HCT116 (cell line): ENCODE data around the gene DUSP16.

Experiments
- ATF3 ChIP-seq: IDR thresholded peaks from 2 replicates; pipeline ENCODE4 v1.6.1; 2012
- EZH2 ChIP-seq: fragments of 200-600 bp; sonication (generic); IDR thresholded peaks from 2 replicates; pipeline ENCODE4 v1.6.1; 2017; ENCODE audit warnings: antibody characterized with exemption, mixed run types
- EZH2phosphoT487 ChIP-seq: fragments of 200-600 bp; IDR thresholded peaks from 2 replicates; pipeline ENCODE4 v1.6.1; 2018; ENCODE audit warnings: antibody characterized with exemption, borderline replicate concordance
- FOSL1 ChIP-seq: IDR thresholded peaks from 2 replicates; pipeline ENCODE4 v1.6.1; 2012; ENCODE audit warnings: low read depth
- POLR2A ChIP-seq: IDR thresholded peaks from 2 replicates; pipeline ENCODE4 v1.7.0; 2011; ENCODE audit warnings: borderline replicate concordance; ENCODE audit not compliant: insufficient read depth, insufficient read length; ENCODE audit errors: extremely low read depth
- POLR2AphosphoS5 ChIP-seq: IDR thresholded peaks from 2 replicates; pipeline ENCODE4 v1.6.1; 2011; ENCODE audit warnings: mild to moderate bottlenecking, low read depth, low read length, moderate library complexity
- RAD21 ChIP-seq: IDR thresholded peaks from 2 replicates; pipeline ENCODE4 v1.6.1; 2012; ENCODE audit warnings: low read depth, mild to moderate bottlenecking
- SP1 ChIP-seq: IDR thresholded peaks from 2 replicates; pipeline ENCODE4 v1.6.1; 2012; ENCODE audit warnings: low read depth
- ZBTB33 ChIP-seq: IDR thresholded peaks from 2 replicates; pipeline ENCODE4 v1.6.1; 2011; ENCODE audit warnings: mild to moderate bottlenecking, low read length, moderate library complexity; ENCODE audit not compliant: insufficient replicate concordance; ENCODE audit errors: extremely low read depth
- ZNF274 ChIP-seq: fragments of 200-500 bp; sonication (Bioruptor generic); IDR thresholded peaks from 2 replicates; pipeline ENCODE4 v1.6.1; 2014; ENCODE audit warnings: mild to moderate bottlenecking, low read depth, low read length, inconsistent platforms
- TF ChIP-seq, protein P1 (sequence below), 3 experiments: fragments of 200-600 bp in 1 of 3; sonication (generic) in 1 of 3; IDR thresholded peaks in 2 of 3; conservative IDR thresholded peaks in 1 of 3; 2 replicates each; pipeline ENCODE4 v1.5.1; 2012 to 2017; ENCODE audit warnings: low read depth in 2 of 3, low read length in 2 of 3, antibody characterized with exemption in 1 of 3, borderline replicate concordance in 1 of 3, control low read depth in 1 of 3, mild to moderate bottlenecking in 1 of 3, mixed read lengths in 1 of 3, mixed run types in 1 of 3, moderate library complexity in 1 of 3; ENCODE audit not compliant: insufficient read depth in 1 of 3
- TF ChIP-seq, protein P2 (sequence below): IDR thresholded peaks from 2 replicates; pipeline ENCODE4 v1.6.1; 2012; ENCODE audit warnings: low read depth
- TF ChIP-seq, protein P3 (sequence below): IDR thresholded peaks from 2 replicates; pipeline ENCODE4 v1.6.1; 2012

- TF ChIP-seq, protein P1, sequence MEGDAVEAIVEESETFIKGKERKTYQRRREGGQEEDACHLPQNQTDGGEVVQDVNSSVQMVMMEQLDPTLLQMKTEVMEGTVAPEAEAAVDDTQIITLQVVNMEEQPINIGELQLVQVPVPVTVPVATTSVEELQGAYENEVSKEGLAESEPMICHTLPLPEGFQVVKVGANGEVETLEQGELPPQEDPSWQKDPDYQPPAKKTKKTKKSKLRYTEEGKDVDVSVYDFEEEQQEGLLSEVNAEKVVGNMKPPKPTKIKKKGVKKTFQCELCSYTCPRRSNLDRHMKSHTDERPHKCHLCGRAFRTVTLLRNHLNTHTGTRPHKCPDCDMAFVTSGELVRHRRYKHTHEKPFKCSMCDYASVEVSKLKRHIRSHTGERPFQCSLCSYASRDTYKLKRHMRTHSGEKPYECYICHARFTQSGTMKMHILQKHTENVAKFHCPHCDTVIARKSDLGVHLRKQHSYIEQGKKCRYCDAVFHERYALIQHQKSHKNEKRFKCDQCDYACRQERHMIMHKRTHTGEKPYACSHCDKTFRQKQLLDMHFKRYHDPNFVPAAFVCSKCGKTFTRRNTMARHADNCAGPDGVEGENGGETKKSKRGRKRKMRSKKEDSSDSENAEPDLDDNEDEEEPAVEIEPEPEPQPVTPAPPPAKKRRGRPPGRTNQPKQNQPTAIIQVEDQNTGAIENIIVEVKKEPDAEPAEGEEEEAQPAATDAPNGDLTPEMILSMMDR (IDR thresholded peaks at IDR 0.05 in 2 of 3, conservative IDR thresholded peaks at IDR 0.05 in 1 of 3; ENCODE audit: borderline replicate concordance in 1 of 3, insufficient read depth in 1 of 3, low read depth in 2 of 3, low read length in 2 of 3), result no peak
- TF ChIP-seq POLR2AphosphoS5, result no peak
- TF ChIP-seq FOSL1, result no peak
- TF ChIP-seq ZBTB33, result no peak
- no peak for TF ChIP-seq POLR2A
- TF ChIP-seq, protein P2, sequence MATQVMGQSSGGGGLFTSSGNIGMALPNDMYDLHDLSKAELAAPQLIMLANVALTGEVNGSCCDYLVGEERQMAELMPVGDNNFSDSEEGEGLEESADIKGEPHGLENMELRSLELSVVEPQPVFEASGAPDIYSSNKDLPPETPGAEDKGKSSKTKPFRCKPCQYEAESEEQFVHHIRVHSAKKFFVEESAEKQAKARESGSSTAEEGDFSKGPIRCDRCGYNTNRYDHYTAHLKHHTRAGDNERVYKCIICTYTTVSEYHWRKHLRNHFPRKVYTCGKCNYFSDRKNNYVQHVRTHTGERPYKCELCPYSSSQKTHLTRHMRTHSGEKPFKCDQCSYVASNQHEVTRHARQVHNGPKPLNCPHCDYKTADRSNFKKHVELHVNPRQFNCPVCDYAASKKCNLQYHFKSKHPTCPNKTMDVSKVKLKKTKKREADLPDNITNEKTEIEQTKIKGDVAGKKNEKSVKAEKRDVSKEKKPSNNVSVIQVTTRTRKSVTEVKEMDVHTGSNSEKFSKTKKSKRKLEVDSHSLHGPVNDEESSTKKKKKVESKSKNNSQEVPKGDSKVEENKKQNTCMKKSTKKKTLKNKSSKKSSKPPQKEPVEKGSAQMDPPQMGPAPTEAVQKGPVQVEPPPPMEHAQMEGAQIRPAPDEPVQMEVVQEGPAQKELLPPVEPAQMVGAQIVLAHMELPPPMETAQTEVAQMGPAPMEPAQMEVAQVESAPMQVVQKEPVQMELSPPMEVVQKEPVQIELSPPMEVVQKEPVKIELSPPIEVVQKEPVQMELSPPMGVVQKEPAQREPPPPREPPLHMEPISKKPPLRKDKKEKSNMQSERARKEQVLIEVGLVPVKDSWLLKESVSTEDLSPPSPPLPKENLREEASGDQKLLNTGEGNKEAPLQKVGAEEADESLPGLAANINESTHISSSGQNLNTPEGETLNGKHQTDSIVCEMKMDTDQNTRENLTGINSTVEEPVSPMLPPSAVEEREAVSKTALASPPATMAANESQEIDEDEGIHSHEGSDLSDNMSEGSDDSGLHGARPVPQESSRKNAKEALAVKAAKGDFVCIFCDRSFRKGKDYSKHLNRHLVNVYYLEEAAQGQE, result no peak
- no peak for TF ChIP-seq ZNF274
- TF ChIP-seq SP1, result no peak
- TF ChIP-seq, protein P3, sequence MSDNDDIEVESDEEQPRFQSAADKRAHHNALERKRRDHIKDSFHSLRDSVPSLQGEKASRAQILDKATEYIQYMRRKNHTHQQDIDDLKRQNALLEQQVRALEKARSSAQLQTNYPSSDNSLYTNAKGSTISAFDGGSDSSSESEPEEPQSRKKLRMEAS, result no peak
- TF ChIP-seq RAD21, result no peak
- no peak for TF ChIP-seq EZH2
- no peak for TF ChIP-seq EZH2phosphoT487
- no peak for TF ChIP-seq ATF3
Observed at GRCh38 chr12:12559719-12560296, 2.9 kb downstream of the DUSP16 start.
